Stimulated activated CD8-positive, alpha-beta memory T cell treated with anti-CD3 and anti-CD28 coated beads, Interleukin-2, amount 100 ng/mL, for 1 hour (primary cell): ENCODE measurements around the gene FAM199X.
"Not testable (repeated sequence)": the region's sequence is repeated elsewhere in the genome, so short reads cannot be mapped to it uniquely, and the experiment has no call there.

Experiments
- DNase-seq, 2 donors: peaks; one replicate each; pipeline ENCODE4 v3.0.0-alpha.2; 2020; ENCODE audit warnings: low read depth in 2 of 2

The FAM199X gene

DNA sequence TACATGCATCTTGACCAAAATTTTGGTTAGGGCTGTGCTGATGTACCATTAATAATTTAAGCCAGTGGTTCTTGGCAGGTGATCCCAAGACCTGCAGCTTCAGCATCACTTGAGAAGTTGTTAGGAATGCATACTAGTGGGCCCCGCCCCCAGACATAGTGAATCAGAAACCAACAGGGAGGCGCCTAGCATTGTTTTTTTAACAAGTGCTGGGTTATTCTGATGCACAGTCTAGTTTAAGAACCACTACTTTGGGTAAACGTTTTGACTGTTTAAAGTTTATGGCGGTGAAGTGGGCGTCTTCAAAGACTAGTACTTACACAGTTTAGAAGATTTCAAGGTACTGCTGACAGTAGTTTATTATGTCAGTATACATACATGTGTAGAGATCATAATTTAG is 23.6 kb downstream of the FAM199X start:
- no peak for DNase-seq

DNA sequence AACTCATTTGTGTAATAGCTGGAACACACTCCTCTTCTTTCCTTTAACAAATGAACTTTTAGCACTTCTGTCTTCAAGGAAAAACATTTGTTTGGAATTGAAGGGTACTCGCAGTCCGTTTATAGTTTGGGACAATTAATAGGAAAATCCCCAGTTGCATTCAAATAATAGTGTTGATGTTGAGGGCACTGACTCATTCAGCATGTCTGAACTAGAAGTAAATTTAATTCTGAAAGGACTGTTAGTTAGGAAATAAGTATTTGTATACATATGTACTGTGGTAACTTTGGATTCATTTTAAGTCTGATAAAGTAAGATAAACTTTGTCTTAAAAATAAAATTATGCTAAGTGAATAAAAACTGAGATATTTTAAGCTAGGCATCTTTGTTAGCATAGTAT is 27.2 kb downstream of the FAM199X start:
- no peak for DNase-seq

- DNase-seq: no peak
These were observed 28.8 kb downstream of the FAM199X start for GRCh38 chrX:104195013-104195412.

DNA sequence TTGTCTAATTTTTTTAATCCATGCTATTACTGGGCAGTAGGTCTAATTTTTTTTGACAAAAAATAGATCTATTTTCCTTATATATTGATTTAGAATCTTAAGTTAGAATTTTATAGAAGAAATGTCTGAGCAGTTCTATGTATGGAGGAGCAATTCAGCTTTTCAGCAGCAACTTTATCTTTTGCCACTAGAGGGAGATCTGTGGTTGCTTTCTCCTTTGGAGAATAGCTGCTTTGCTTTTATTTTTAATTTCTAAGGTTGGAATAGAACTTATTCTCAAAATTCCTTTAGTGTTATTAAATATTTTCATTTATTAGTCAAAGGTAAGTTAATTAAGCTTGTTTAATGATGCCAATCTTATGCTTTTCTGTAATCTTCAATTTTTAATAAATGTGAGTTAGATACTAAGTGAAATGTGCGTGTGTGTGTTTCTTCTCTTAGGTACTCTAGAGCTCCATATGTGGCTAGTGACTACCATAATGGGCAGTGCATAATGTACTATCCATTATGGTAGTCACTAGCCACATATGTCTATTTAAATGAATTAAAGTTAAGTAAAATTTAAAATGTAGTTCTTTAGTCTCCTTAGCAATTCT is 29.3 kb downstream of the FAM199X start:
- DNase-seq: no peak

GRCh38 chrX:104205548-104205947 is 39.3 kb downstream of the FAM199X start:
- no peak for DNase-seq

DNA sequence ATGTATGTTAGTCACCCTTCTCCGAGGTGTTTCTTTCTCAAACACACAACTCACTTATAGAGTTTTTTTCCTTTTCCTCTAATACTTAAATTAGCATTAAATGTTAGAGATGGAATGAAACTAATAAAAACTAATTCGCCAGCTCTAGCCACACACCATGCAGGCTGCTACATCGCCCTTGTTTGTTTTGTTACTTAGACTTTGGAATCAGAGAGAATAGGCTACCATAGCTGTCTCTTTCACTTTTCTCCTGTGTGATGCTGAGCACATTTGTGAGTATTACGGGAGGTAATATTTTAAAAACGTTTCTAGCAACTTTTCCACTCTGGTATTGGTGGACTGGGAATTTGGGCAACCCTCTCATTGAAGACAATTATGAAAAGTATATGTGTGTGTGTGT is 44.9 kb downstream of the FAM199X start:
- no peak for DNase-seq

DNA sequence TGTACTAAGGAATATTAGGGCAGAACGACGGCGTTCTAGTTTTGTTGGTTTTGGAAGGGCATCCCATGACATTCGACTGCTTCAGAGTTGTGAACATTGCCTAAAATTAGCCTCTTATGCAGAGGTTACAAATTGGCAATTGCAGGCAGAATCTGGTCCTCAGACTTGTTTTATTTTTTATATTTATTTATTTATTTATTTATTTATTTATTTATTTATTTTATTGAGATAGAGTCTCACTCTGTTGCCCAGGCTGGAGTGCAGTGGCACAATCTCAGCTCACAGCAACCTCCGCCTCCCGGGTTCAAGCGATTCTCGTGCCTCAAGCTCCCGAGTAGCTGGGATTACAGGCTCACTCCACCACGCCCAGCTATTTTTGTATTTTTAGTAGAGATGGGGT is 63.8 kb downstream of the FAM199X start:
- not testable (repeated sequence) for DNase-seq
